Measurements from ENCODE around the gene SPARC.

GRCh38 chr5:151660616-151661495 lies 25.9 kb downstream of the SPARC start:
- TF ChIP-seq, protein P1, sequence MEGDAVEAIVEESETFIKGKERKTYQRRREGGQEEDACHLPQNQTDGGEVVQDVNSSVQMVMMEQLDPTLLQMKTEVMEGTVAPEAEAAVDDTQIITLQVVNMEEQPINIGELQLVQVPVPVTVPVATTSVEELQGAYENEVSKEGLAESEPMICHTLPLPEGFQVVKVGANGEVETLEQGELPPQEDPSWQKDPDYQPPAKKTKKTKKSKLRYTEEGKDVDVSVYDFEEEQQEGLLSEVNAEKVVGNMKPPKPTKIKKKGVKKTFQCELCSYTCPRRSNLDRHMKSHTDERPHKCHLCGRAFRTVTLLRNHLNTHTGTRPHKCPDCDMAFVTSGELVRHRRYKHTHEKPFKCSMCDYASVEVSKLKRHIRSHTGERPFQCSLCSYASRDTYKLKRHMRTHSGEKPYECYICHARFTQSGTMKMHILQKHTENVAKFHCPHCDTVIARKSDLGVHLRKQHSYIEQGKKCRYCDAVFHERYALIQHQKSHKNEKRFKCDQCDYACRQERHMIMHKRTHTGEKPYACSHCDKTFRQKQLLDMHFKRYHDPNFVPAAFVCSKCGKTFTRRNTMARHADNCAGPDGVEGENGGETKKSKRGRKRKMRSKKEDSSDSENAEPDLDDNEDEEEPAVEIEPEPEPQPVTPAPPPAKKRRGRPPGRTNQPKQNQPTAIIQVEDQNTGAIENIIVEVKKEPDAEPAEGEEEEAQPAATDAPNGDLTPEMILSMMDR (IDR thresholded peaks at IDR 0.05; ENCODE audit: poor library complexity): no peak
- TF ChIP-seq EZH2 (IDR thresholded peaks at IDR 0.05; ENCODE audit: borderline replicate concordance): no peak

Data from hepatocyte (in vitro differentiated cells).